Ramos (cell line): ENCODE data around the gene GGA2.
"Not testable (repeated sequence)": the region's sequence is repeated elsewhere in the genome, so short reads cannot be mapped to it uniquely, and the experiment has no call there.

Experiments
- in situ Hi-C: fragments of 300-500 bp; cut with MboI; formaldehyde crosslinking; loops from one replicate; pipeline ENCODE4 v1.14.3; 2022; ENCODE audit warnings: low sequenced_read_pairs; ENCODE audit not compliant: unreplicated experiment

GGA2 gene

DNA sequence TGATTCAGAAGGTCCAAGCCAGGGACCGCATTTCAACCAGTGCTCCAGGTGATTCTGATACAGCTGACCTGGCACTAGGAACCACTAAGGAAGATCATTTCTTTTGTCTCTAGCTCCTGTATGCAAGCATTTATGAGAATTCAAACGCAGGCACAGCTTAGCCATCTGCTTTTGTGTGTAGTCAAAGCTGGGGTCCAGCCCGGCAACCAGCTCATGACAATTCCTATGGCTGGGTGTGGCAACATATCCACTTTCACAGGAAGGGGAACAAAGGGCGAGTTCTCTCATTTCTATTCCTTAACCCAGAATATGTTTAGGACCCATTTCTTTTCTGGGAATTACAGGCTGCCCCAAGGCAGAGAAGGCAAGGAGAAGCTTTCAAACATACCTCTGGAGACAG lies 30.0 kb downstream of the GGA2 start:
- in situ Hi-C loops = no loop called here

DNA sequence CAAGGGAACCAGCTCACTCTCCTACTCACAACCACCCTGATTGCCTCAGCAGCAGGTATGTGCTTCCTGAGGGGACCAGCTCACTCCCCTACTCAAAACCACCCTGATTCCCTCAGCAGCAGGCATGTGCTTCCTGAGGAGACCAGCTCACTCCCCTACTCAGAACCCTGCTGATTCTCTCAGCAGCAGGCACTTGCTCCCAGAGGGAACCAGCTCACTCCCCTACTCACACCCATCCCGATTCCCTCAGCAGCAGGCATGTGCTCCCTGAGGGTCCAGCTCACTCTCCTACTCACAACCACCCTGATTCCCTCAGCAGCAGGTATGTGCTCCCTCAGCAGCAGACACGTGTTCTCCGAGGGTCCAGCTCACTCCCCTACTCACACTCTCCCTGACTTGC lies 31.2 kb downstream of the GGA2 start:
- in situ Hi-C loops = no loop called here

DNA sequence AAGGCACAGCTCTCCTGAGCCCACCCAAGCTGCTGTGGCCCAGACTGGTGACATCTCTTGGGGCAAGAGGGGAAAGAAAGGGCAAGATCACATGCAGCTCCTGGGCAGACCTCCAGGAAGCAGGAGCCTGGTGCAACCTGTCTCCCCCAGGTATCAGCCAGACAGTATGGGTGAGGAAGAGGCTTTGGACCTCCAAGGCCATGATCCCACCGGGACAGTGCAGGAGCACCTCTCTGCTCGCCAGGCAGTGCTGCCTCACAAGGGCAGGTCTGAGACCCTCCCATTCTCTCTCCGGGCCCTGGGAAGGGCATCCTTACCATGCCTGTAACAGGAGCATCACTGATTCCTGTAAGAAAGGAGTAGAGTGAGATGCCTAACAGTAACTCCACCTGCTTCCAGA lies 31.7 kb downstream of the GGA2 start:
- in situ Hi-C loops = no loop called here

DNA sequence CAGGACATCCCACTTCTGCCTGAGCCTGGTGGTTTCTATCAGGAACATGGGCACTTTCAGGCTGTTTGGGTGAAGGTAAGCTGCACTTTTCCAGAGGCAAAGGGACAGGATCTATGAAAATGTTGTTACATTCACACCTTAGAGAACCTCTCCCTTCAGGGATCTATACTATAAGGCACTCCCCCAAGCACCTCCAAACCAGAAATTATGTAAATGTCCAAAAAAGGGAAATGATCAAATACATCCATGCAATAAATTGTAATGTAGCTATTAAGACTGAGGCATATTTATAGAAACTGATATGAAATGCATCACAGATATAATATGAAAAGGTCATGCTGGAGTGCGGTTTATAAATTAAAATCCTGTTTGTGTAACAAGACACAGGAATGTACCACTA lies 34.0 kb downstream of the GGA2 start:
- in situ Hi-C loops = no loop called here

DNA sequence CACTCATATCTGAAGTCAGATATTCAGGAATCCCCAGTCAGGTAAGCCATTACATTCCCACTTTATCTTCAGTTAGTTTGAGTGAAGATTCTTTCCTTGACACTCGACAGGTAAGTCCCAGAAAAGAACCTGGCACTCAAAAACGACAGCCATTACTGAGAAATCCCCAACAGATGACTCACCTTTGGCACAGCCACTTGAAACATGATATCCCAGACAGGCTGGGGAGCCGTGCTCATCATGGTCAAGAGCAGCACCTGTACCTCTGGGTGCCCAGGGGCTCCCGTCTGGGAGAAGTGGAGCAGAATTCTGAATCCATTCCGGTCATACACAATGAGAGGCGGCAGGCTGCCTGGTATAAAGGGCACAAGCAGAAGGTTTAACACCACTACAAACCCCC lies 40.5 kb downstream of the GGA2 start:
- in situ Hi-C loops = no loop called here

DNA sequence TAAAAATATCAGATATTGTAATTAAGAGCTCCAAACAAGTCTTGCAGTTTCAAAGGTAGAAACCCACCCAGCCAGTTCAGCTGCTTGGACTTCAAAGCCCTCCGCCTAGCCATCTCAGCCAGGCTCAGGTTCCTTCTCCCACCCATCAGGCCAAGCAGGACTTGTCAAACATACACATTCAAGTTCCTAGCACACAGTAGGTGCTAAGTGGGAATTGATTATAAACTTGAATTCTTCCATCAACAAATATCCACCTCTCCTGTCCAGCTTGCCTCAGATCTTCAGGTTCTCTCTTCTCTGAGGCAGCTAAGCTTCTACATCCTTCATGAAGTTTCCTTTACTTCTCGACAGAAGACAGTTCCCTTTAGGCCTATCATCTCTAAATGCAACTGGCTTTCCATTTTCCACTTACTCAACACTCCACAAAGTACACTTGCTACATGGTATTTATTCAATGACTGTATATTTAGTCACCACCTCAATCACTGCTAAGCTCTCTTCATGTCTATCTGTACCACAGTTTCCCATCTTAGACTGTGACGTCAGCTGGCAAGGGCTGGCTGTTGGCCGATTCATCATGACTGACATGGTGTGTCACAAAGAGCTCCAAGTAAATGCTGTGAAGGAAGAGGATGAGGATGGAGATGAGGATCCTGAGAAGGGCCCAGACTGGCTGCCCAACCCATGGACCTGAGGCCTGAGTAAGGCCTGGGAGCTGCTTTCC lies 44.0 kb downstream of the GGA2 start:
- in situ Hi-C loops = no loop called here

DNA sequence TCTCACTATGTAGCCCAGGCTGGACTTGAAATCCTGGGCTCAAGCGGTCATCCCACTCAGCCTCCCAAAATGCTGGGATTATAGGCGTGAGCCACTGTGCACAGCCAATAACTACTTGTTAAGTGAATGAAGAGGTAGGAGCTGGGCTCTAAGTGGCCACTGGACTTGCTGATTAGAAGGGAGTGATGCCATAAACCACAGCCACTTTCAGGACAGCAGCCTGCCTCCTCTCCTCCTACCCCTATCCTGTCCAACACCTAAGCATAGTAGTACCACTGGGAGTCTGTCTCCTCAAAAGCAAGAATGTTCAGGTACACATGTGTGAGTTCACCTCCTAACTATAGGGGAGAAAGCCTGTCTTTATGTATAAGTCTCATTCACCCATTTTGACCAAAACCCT lies 45.1 kb downstream of the GGA2 start:
- in situ Hi-C loops = no loop called here

DNA sequence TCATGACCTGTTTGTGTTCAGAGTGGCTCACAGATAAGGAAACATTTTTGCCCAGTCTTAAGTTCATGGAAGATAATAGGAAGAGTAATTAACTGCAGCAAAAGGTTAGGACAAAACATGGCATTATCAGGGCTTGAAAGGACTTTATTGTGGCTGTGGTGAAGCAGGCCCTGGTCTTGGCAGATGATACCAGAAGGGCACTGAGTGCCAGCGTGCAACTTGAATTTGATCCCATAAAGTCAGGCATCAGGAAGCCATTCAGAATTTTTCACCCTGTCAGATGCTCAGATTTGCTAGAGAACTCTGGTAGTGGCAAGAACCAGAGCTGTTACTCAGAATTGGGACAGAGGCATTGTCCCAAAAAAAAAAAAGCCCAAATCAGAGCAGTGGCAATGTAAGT lies 46.1 kb downstream of the GGA2 start:
- in situ Hi-C loops = no loop called here

DNA sequence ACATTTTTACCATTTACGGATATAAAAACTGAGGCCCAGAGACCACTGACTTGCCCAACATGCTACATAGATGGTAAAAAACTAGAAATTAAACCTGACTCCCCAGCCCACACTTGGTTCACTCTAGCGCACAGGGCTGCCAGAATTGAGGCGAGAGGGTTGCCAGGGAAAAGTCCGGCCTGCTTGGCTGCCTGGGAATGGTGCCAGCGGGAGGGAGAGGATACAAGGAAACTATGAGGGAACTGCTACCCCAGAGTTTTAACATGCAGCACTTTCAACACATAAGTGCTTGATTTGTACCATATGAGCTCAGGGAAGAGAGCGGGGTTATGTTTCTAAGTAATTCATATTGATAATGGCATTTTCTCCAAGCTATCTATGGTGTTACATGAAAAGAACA lies 47.3 kb downstream of the GGA2 start:
- in situ Hi-C loops = not testable (repeated sequence)

DNA sequence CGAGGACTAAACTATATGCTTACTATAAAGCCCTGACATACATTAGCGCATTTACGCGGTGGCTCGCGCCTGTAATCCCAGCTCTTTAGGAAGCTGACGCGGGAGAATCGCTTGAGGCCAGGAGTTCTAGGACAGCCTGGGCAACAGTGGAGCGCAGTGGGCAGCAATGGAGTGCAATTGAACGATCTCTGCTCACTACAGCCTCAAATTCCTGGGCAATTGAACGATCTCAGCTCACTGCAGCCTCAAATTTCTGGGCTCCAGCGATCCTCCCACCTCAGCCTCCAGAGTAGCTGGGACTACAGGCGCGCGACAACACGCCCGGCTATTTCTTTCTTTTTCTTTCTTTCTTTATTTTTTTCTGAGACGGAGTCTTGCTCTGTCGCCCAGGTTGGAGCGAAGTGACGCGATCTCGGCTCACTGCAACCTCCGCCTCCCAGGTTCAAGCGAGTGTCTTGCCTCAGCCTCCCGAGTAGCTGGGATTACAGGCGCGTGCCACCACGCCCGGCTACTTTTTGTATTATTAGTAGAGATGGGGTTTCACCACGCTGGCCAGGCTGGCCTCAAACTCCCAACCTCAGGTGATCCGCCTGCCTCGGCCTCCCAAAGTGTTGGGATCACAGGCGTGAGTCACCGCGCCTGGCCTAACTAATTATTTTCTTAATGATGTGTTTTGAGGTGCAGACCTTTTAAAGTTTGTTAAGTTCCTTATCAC lies 56.8 kb downstream of the GGA2 start:
- in situ Hi-C loops = no loop called here

DNA sequence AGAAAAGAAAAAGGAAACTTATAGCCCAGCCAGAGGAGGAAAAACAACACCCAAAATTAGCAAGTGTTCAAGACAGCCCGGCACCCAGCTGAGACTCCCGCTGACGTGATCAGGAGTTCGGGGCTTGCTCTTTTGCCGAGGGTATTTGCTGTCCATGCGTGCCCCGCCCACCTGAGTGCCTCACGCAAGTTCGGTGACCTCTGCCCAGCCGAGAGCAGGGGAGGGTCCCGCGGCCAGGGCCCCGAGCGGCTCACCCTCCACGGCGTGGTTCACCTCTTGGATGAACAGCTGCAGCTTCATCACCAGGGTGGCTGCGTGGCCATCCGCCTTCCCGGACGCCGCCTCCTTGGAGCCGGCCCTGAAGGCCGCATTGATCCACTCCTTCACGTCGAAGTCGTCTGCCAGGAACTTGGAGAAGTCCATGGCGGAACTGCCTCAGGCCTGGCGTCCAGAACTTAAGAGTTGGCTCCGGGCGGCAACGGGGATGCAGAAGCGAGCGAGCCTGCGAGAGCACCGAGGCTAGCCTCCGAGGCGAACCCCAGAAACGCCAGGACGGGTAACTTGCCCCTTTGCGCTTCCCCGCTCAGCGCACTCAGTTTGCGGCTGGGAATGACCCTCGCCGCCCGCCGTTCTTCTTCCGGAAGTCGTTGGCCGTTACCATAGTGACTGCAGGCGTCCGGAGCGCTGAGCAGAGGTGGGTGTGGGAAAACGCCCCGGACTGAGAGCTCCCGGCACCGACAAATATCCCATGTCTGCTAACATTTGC lies 57.5 kb downstream of the GGA2 start, which contains the start of gene COG7:
Gene COG7 (minus strand): TSS at position 618 of the 766 bp plus-strand sequence. CDS start 195 bp downstream, at position 423.
- in situ Hi-C loops = no loop called here

DNA sequence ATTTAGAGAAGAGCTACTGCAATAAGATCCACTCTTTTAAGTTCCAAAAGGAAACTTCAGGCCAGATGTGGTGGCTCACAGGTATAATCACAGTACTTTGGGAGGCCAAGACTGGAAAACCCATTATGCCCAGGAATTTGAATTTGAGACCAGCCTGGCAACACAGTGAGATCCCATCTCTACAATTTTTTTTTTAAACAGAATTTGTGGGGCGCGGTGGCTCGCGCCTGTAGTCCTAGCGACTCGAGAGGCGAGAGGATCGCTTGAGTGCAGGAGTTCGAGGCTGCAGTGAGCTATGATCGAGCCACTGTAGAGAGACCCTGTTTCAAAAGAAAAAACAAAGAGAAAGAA lies 58.1 kb downstream of the GGA2 start:
- in situ Hi-C loops = no loop called here

DNA sequence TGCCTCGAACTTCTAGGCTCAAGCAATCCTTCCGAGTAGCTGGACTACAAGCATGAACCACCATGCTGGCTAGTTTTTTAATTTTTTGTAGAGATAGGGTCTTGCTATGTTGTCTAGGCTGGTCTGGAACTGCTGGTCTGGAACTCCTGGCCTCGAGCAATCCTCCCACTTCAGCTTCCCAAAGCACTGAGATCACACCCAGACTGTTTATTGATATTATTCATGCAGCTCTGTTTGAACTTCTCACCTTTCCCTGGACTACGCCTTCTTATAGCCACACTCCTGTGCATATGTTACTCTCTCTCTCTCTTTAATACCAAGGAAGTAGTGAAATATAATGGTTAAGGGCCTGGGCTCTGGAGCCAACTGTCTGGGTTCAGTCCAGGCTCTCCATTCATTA lies 61.9 kb downstream of the GGA2 start:
- in situ Hi-C loops = no loop called here

DNA sequence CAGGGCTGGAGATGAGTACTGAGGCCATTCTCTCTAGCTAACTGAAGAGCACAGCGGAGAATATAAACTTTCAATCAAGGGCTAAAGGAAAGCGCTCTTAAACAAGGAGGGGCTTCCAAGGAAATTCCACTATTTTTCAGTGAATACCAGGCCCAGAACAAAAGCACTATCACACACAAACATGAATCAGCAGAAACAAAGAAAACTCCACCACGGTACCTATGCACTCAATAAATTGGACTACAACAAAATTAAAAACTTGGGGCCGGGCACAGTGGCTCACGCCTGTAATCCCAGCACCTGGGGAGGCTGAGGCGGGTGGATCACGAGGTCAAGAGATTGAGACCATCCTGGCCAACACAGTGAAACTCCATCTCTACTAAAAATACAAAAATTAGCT lies 72.8 kb downstream of the GGA2 start:
- in situ Hi-C loops = loop anchor here (10.0 kb wide), 2 partner anchors 143 to 533 kb away; no protein-coding TSS in a partner anchor

DNA sequence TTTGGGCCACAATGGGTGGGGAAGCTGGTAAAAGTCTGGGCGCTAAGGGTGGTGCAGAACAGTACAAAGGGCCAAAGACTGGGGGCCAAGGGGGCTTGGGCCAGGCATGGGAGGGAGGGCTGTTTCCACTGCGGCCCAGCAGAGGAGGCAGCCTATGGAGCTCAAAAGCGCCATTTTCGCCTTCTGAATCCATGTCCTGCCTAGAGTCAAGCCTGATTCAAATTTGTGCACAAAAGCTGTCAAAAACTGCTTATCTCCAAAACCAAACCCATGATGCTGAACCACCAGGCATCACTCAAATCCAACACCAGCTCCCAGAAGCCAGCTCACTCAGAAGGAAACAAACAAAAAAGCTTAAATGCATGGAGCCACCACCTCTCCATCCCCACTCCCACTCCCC lies 73.3 kb downstream of the GGA2 start:
- in situ Hi-C loops = loop anchor here (10.0 kb wide), 2 partner anchors 142 to 532 kb away; no protein-coding TSS in a partner anchor

DNA sequence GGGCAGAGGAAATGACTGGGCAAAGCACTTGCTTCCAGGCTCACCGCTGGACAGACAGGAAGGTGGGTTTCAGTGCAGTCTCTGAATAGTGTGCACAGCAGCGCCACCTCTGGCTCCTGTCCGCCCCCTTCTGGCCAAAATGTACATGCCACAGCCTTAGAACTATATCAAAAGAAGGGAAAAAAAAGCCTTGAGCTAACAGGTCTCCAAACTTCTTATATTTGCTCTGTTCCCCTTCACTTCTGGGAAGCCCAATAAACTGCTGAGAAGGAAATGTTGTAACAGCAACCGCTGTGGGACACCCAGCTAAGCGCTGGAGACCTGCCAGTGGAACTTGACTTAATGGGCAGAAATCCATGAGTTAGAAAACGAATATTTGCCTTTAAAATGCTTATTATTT lies 74.8 kb downstream of the GGA2 start:
- in situ Hi-C loops = loop anchor here (10.0 kb wide), 2 partner anchors 141 to 531 kb away; no protein-coding TSS in a partner anchor

DNA sequence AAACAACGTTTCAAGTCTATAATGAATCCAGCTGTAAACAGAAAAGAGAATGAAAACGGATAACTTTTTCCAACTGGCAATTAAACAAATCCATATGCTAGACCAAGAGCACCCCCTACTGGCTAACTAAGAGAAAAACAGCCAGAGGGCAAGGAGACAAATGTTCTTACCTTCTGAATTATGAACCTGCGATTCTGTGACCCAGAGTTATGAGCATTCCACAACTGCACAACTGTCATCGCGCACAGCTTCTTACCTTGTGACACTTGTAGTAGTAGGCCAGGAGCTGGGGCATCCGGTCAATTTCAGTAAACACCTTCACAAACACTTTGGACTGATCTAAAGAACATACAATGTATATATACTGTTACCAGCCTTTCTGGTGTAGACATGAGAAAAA lies 75.9 kb downstream of the GGA2 start:
- in situ Hi-C loops = loop anchor here (5.0 to 10.0 kb wide), 3 partner anchors 140 to 530 kb away; no protein-coding TSS in a partner anchor

DNA sequence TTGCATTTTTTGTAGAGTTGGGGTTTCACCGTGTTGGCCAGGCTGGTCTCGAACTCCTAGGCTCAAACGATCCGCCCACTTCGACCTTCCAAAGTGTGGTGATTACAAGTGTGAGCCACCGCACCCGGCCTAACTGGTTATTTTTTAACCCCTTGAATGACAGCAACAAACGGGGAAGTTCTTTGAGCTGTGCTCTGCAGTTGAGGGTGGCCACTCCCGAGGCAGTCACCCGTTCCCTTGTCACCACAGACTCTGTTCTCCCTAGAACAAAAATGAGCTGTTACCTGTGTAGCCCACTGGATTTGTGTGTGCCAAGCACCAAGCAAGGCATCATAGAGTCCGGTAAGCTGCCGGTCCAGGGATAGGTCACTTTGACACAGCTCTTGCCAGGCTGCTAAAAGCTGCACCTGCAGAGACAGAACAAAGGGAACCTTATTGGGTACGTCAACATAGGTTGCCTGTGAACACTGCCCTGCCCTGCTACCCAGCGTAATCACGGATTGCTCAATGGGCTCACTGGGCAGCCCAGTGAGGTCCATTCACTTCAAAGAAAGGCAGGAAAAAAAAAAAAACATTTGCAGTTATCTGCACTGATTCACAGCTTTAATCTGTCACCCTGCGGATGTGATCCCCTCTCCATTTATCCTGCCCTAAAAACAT lies 76.9 kb downstream of the GGA2 start:
- in situ Hi-C loops = loop anchor here (5.0 to 10.0 kb wide), 3 partner anchors 139 to 529 kb away; no protein-coding TSS in a partner anchor

DNA sequence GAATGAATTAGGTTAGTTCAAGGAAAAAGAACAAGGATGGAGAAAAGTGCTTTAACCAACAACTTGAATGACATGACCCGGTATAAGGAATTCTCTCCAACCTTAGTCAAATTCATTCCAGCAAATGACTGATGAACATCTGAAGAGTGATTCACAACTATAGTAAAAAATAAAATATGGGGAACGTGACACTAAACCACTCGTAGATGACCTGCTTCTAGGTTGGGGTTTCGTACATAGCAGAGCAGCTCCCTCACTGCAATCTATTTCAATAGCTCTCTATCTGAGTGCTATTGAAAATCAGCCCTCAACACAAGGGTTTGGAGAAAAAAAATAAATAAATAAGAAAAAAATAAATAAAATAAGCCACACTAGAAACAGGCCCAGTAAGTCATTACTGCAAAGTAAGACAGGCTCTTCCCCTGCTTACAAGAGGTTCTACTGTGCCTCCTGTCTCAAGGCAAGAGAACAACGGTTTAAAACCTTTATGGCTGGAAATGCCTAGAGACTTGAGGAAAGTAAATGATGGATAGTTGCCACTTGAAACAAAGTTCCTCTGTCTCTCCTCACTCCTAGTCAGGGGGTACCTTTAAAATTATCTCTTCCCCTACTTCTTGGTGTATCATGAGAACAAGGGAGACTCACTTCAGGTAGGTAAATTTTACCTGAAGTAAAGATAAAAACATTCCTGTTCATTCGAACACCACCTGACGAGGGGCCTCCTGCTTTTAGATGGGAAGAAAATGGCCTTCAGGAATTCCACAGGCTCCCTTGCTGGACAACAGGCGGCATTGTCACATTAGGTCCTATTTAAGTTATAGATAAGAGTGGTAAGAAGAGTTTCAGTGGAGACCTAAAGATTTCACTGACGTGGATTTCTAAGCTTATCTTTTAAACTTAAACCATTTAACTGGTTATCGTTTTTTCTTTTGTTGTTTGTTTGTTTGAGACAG lies 77.8 kb downstream of the GGA2 start:
- in situ Hi-C loops = loop anchor here (5.0 to 10.0 kb wide), 3 partner anchors 138 to 528 kb away; no protein-coding TSS in a partner anchor
